Measurements from ENCODE around the gene LANCL3.
"Not testable (repeated sequence)": the region's sequence is repeated elsewhere in the genome, so short reads cannot be mapped to it uniquely, and the experiment has no call there.

DNA sequence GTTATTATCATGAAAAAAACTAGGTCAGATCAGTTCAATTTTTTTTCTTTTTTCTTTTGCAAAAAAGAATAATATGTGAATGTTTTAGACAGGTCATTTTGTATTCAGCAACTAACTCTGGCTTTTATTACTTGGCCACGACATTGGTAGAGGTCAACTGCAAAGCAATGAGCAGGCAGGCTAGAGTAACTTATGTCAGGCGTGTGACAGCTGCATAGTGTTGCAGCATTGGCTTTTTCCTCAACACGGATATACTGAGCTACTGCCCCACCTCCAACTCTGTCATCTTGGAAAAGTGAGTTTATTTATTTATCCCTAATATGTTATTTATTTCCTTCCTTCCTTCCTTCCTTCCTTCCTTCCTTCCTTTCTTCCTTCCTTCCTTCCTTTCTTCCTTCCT lies 47.8 kb upstream of the LANCL3 start:
- TF ChIP-seq, protein P1, sequence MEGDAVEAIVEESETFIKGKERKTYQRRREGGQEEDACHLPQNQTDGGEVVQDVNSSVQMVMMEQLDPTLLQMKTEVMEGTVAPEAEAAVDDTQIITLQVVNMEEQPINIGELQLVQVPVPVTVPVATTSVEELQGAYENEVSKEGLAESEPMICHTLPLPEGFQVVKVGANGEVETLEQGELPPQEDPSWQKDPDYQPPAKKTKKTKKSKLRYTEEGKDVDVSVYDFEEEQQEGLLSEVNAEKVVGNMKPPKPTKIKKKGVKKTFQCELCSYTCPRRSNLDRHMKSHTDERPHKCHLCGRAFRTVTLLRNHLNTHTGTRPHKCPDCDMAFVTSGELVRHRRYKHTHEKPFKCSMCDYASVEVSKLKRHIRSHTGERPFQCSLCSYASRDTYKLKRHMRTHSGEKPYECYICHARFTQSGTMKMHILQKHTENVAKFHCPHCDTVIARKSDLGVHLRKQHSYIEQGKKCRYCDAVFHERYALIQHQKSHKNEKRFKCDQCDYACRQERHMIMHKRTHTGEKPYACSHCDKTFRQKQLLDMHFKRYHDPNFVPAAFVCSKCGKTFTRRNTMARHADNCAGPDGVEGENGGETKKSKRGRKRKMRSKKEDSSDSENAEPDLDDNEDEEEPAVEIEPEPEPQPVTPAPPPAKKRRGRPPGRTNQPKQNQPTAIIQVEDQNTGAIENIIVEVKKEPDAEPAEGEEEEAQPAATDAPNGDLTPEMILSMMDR (IDR thresholded peaks at IDR 0.05; ENCODE audit: insufficient read depth, low read length): not testable (repeated sequence)
- TF ChIP-seq POLR2AphosphoS5, GABPA (IDR thresholded peaks at IDR 0.05; ENCODE audit: low read depth): not testable (repeated sequence)
- TF ChIP-seq, protein P2, sequence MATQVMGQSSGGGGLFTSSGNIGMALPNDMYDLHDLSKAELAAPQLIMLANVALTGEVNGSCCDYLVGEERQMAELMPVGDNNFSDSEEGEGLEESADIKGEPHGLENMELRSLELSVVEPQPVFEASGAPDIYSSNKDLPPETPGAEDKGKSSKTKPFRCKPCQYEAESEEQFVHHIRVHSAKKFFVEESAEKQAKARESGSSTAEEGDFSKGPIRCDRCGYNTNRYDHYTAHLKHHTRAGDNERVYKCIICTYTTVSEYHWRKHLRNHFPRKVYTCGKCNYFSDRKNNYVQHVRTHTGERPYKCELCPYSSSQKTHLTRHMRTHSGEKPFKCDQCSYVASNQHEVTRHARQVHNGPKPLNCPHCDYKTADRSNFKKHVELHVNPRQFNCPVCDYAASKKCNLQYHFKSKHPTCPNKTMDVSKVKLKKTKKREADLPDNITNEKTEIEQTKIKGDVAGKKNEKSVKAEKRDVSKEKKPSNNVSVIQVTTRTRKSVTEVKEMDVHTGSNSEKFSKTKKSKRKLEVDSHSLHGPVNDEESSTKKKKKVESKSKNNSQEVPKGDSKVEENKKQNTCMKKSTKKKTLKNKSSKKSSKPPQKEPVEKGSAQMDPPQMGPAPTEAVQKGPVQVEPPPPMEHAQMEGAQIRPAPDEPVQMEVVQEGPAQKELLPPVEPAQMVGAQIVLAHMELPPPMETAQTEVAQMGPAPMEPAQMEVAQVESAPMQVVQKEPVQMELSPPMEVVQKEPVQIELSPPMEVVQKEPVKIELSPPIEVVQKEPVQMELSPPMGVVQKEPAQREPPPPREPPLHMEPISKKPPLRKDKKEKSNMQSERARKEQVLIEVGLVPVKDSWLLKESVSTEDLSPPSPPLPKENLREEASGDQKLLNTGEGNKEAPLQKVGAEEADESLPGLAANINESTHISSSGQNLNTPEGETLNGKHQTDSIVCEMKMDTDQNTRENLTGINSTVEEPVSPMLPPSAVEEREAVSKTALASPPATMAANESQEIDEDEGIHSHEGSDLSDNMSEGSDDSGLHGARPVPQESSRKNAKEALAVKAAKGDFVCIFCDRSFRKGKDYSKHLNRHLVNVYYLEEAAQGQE (IDR thresholded peaks at IDR 0.05; ENCODE audit: insufficient replicate concordance, low read depth): not testable (repeated sequence)

All from HL-60 (cell line).